ENCODE data around the gene CLEC1A.

CLEC1A gene, protein sequence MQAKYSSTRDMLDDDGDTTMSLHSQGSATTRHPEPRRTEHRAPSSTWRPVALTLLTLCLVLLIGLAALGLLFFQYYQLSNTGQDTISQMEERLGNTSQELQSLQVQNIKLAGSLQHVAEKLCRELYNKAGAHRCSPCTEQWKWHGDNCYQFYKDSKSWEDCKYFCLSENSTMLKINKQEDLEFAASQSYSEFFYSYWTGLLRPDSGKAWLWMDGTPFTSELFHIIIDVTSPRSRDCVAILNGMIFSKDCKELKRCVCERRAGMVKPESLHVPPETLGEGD

DNA sequence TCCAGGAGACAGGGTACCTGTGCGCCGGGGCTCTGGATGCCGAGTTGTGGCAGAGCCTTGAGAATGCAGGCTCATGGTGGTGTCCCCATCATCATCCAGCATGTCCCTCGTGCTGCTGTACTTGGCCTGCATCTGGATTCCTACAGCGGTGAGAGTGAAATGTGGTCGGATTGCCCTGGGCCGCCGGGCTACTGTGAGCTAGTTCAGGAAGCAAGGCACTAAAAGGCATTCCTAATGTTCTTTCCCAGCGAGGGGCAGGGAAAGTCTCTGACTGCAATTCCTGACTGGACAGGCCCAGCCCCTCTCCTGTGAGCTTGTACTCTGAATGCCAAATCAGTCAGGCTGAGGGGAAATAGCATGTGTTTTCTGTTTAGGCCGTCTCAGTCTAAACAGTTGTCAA lies at the start of gene CLEC1A:
Gene CLEC1A (minus strand): TSS at position 195 of the 400 bp plus-strand sequence. CDS start 63 bp downstream, at position 132.
- no peak for DNase-seq

DNA sequence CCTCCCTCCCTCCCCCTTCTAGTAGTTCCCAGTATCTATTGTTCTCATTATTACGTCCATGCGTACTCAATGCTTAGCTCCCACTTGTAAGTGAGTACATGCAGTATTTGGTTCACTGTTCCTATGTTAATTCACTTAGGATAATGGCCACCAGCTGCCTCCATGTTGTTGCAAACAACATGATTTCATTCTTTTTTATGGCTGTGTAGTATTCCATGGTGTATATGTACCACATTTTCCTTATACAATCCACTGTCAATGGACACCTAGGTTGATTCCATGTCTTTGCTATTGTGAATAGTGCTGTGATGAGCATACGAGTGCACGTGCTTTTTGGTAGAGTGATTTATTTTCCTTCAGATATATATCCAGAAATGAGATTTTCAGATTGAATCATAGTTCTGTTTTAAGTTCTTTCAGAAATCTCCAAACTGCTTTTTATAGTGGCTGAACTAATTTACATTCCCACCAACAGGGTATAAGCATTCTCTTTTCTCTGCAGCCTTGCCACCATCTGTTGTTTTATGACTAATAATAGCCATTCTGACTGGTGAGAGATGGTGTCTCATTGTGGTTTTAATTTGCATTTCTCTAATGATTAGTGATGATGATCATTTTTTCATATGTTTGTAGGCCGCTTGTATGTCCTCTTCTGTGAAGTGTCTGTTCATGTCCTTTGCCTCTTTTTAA lies 49.1 kb upstream of the CLEC1A start:
- DNase-seq: no peak

DNA sequence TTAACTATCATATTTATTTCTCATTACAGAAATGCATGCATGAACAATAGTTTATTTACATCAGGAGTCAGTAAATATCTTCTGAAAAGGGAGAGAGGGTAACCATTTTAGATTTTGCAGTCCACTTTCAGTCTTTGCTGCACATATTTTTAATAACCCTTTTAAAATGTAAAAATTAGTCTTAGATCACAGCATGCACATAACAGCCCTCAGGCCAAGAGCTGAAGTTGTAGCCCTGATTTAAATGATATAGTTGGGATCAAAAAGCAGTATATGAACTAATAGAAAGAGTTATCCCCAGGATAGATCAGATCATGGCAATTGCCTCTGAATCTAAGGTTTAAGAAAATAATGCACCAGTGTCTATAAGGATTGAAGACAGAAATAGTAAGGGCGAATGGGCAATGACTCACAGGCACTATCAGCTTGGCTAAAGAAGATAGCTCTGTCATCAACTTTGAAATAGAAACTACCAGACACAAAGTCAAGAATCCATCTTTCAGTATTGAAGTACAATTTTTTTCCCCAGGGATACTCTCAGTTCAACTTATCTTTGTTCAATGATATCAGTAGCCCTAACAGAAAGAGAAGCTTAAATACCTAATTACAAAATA lies 44.3 kb upstream of the CLEC1A start:
- DNase-seq: no peak

DNA sequence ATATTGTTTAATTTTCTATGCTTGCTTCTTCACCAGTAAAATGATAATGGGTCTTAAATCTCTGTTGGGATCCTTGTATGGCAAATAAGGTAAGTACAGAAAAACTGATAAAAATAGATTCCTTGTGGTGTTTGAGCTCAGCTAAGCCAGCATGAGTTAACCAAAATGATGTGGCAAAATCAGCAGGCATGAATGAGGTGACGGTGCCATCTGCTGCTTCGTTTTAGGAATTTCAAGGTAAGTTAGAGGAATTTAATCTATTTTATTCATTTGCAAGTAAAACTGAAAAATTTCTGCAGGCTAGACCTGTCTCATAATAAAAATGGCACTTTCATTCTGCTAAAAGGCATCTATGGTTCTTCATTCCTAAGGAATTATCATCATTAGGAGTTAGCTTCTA lies 41.2 kb upstream of the CLEC1A start:
- DNase-seq: peak; percentile 5

DNA sequence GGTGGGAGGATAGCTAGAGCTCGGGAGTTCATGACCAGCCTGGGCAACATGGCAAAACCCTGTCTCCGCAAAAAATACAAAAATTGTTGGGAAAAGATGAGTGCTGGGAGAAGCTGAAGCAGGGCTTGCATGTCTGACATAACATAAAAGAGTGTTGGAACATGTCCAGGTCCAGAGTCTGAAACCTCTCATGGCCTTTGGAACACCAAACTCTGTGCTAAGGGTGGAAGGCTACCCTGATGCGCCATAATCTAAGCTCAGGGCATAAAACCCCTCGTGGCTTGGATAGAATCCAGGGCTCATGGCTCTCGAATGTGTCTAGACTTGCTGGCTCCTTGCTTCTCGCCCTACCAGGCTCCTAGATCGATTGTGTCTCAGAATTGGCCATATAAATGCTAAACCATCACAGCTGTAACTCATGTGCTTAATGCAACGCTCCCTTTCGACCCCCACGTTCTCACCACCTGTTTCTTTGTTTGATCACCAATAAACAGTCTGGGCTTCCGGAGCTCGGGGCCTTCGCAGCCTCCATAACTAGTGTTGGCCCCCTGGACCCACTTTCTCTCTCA lies 37.9 kb upstream of the CLEC1A start:
- DNase-seq: peak; percentile 31

DNA sequence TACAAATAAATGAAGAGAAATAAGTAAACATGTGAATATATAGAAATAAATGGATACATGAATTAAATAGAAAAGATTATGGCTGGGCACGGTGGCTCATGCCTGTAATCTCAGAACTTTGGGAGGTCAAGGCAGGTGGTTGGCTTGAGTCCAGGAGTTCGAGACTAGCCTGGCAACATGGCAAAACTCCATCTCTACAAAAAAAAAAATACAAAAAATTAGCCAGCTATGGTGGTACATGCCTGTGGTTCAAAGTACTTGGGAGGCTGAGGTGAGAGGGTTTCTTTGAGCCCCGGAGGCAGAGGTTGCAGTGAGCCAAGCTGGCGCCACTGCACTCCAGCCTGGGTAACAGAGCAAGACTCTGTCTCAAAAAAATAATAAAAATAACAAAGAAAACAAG lies 36.3 kb upstream of the CLEC1A start:
- DNase-seq: no peak

DNA sequence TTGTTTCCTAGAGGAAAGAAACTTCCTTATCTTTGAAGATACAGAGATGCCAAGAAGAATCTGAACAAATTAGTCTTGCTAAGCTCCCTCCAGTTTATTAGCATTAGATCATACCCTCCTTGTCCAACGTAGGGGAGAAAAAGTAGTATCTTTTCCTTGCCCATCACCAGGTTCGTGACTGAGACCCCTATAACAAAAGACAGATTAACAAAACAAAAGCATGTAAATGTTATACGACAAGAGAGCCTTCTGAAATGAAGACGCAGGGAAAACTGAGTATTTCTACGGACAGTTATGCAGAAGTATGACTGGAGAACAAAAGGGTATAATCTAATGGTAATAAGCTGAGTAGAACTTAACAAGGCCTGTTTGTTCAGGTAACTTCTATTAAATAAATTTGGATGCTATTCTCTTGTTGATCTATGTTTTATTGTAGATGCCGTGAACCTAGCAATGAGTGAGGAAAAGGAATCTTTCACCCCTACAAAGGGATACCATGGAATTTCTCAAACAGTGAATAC lies 34.1 kb upstream of the CLEC1A start:
- DNase-seq: no peak

DNA sequence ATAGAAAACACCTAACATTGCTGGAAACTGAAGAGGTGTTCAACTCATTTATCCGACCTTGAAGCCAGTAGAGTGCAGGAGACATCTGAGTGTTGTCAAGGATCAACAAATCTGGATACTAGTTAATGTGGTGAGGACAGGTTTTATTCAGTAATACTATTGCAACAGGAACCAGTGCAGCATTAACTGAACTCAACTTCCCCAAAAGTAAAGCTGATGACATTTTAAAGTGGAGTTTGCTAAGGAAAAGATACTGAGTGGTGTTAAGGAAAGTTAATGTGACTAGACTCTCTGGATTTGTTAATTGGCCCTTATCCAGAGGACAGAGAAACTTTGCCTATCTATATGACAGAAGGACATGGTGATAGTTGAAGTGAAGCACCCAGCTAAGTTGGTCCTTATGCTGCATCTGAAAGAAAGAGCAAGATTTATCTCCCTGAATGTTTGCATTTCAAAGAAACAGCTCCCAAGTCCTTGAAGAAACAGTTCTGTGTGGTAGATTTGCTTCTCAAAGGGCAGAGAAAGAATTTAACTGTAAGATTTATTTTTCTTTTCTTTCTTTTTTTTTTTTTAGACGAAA lies 32.4 kb upstream of the CLEC1A start:
- DNase-seq: no peak

DNA sequence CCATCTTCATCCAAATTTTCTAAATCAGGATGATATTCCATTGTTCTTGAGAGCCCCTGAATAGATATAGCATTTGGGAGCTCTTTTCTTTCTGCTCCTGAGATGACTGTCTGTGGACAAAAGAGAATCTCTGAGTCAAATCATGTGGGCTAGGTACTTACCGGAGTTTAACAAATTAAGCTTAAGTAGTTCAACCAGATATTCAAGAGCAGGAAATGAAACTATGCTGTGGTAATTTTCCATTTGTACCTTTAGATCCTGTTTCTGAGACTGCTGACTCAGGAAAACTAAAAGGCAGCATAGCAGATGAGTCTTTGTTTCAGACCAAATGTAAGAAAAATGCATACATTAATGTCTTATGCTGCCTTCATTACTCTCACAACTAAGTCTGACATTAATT lies 31.3 kb upstream of the CLEC1A start, which contains the start of gene CLEC7A:
Gene CLEC7A (minus strand): TSS at position 158 of the 400 bp plus-strand sequence. CDS start 117 bp downstream, at position 41.
- no peak for DNase-seq

DNA sequence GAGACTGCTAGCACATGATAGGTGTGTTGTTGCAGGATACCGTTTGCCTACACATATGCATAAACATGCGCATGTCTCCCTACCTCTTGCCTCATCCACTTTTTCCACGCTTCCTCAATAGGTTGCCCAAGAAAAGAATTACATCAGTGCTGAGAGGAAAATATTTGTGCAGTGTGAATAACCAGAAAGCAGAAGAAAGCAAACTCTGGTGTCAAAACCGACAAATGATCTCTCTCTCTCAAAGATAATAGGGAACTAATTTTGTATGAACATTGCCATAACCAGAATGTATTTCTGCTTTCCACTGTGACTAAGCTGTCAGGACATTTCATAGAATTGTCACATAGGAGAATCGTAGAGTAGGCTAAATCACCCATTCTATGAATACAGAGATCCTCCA lies 29.9 kb upstream of the CLEC1A start:
- no peak for DNase-seq

DNA sequence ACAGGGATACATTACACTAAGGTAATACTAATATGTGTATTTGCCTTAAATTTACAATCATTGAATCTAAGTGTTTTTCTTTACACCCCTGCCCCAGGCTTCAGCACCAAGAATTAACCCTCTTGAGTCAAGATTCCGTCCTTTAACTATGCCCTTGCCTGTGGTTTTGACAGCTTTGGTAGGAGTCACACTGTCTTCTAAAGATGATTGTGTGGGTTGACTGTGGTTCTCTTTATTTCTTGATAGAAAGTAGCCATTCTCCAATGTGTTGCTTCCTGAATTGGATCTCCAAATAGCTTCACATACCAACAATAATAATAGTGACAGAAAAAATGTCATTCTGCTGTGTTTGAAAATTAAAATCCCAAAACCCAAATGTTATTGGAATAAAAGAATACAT lies 27.6 kb upstream of the CLEC1A start:
- DNase-seq: no peak

DNA sequence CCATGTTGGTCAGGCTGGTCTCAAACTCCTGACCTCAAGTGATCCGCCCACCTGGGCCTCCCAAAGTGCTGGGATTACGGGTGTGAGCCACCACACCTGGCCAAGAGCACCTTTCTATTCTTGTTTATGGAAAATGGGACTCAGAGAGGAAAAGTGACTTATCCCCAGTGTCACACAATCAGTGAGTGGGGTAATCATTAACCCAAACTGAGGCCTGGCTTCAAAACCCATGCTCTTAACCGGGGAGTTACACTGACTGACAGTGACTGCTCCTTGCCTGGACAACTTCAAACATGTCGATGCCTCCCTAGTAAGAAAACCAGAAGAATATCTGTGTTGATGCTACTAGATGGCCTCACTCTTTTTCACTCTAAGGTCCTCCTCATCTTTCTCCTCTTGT lies 23.9 kb upstream of the CLEC1A start:
- DNase-seq: no peak

DNA sequence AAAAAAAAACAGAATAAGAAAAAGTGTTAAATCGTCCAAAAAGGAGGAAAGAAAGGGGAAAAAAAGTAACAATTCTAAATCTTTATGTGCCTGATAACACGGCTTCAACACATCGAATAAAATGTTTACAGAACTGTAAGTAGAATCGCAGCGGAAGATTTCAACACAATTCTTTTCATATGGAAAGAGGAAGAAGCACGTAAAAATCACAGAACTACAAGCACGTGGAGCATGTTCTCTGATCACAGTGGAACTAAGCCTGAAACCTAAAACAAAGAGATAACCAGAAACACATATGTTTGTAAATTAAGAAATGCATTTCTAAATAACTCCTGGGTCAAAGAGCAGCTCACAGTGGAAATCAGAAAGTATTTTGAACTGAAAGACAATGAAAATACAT lies 22.5 kb upstream of the CLEC1A start:
- no peak for DNase-seq

DNA sequence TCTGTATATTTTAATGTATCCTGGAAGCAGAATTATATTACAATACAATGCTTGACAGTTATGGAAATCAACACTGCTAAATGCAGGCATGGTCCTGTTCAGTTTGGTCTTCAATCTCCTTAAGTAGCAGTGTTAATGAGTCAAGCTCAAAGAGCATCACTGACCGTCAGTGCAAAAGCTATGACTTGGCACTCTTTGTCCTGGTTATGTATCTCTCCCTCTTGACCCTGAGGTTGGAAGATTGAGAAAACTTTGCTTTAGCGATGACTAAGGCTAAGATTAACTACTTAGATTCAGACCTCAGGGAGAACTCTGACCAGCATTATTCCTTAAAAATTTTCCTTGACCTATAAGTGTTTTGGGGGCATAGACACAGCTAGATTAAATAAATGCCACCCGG lies 20.3 kb upstream of the CLEC1A start:
- DNase-seq: no peak

DNA sequence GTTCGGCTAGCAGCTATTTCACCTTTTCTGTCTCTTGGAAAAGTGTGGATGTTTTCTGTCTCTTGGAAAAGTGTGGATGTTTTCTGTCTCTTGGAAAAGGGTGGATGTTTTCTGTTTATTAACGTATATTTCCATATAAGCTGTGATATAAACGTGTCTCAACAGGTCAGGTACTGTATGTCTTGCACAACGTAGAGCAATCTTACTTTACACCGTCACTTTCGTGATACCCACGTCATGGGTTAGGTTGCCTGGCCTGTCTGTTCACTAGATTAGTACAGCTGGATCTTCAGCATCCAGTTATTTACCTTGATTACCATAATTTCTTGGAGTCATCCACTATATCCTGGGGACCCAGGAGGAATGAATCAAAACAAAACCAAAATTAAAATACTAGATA lies 17.1 kb upstream of the CLEC1A start:
- no peak for DNase-seq

DNA sequence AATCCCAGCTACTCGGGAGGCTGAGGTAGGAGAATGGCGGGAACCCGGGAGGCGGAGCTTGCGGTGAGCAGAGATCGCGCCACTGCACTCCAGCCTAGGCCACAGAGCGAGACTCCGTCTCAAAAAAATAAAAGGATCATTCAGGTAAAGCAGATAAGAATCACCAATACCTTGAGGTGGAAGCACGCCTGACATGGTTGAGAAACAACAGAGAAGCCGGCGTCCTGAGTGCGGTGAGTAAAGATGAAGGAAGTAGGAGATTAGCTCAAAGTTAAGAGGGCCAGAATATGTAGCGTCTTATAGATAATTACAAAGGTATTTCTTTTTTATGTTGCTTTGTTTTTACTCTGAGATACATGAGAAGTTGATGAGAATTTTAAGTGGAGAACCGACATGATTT lies 16.5 kb upstream of the CLEC1A start:
- DNase-seq: no peak

DNA sequence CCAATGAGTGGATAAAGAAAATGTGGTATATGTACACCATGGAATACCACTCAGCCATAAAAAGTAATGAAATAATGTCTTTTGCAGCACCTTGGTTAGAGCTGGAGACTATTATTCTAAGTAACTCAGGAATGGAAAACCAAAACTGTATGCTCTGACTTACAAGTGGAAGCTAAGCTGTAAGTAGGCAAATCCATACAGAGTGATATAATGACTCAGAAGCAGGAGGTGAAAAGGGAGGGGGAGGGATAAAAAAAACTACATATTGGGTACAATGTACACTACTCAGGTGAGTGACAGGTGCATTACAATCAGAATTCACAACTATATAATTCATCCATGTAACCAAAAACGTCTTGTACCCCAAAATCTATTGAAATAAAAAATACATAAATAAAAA lies 15.1 kb upstream of the CLEC1A start:
- DNase-seq: no peak

DNA sequence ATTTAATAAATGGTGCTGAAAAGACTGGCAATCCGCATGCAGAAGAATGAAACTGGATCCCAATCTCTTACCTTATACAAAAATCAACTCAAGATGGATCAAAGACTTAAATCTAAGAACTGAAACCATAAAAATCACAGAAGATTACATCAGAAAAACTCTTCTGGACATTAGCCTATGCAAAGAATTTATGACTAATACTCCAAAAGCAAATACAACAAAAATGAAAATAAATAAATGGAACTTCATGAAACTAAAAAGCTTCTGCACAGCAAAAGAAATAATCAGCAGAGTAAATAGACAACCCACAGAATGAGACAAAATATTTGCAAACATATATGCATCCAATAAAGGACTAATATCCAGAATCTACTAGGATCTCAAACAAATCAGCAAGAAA lies 14.3 kb upstream of the CLEC1A start:
- no peak for DNase-seq

DNA sequence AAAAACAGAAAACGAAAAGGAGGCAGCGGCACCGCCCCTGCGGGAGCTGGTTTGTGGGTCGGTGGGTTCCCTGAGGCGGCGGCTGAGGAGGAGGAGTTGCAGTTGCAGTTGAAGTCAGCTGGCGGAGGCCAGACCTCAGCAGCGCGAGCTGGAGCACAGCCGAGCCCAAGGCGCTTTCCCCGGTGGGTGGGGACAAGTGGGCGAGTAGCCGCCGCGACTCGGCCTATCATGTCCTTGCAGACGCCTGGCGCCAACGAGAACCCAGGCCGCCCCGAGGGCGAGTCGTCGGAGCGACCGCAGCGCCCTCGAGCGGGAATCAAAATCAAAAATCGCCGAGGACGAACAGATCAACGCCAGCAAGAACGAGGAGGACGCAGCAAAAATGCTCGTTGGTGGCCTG lies 12.7 kb upstream of the CLEC1A start:
- DNase-seq: no peak

DNA sequence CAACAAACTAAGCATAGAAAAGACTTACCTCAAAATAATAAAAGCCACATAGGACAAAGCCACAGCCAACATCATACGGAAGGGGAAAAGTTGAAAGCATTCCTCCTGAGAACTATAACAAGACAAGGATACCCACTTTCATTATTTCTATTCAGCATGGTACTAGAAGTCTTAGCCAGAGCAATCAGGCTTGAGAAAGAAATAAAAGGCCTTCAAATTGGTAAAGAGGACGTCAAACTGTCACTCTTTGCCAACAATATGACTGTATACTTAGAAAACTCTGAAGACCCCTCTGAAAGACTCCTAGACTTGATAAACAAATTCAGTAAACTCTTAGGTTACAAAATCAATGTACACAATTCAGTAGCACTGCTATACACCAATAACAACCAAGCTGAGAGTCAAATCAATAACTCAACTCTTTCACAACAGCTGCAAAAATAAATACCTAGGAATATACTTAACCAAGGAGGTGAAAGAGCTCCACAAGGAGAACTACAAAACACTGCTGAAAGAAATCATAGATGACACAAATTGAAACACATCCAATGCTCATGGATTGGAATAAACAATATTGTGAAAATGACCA lies 11.6 kb upstream of the CLEC1A start:
- DNase-seq: no peak

DNA sequence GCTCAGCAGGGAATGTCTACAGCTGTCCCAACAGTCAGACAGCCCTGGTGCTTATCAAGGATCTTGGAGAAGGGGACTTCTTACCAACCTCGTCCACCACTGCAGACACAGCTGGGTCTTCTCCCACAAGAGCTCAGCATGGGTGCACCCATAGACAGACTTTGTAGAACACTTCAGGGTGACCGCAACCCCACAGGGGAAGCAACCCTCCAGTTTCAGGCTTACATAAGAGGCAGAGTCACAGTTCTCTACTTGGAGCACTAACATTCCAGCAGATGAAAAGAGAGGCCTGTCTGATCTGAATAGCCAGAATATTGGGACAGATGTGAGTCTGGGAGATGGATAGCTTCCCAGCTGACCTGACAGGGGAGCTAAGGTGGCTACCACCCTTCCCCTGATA lies 3.5 kb upstream of the CLEC1A start:
- DNase-seq: no peak

DNA sequence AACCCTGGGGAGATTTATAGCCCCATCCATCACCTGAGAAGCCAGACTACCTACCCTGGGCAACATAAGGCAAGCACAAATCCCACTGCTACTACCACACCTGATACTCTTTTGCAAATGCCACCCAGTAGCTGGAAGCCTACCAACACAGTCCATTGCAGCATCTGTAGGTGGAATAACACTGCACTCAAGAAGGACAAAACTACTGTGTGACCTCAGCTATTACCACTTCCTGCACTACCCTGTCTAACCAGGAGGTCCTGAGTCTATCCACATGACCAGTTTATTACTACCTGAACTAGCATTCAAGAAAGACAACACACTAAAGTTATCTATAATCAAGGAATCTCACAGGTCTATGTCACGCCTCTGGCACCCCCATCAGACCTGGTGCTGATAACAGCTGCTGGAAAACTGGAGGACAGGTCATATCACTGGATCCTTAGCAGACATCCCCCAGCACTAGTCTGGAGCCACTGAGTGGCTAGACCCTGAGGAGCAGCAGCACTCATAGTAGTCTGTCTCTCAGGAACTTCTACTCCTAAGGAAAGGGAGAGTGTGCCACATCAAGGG lies 2.9 kb upstream of the CLEC1A start:
- no peak for DNase-seq
